ENCODE results near the gene CDH4. TPM values are rescaled to one million over a fixed set of nuclear protein-coding genes. Genes with fewer than 3 reads are reported as not detected.

The CDH4 gene
- total RNA-seq, 2 experiments from 2014 or later: 0.10 to 0.15 TPM

GRCh38 chr20:61724376-61724775 is 472.3 kb downstream of the CDH4 start:
- H3K27ac Mint-ChIP-seq: no peak overlapping the region
- no peak for DNase-seq
- CTCF ChIA-PET: no interaction called here
- intact Hi-C loops (cut with micrococcal nuclease): no loop called here
- peaks cover 11% of the 10 kb centered on the region for H3K4me1 Mint-ChIP-seq (ENCODE audit: low read depth)
- H3K27me3 Mint-ChIP-seq (ENCODE audit: low read depth): no peaks in the 10 kb centered on the region
- H3K4me3 Mint-ChIP-seq: no peak overlapping the region
- H3K36me3 Mint-ChIP-seq (ENCODE audit: low read depth): no peaks in the 10 kb centered on the region
- H3K9me3 Mint-ChIP-seq: no peaks in the 10 kb centered on the region

- Mint-ChIP-seq H3K27ac (no peak overlapping the region), H3K36me3 (ENCODE audit: low read depth) (no peaks in the 10 kb centered on the region), H3K9me3 (no peaks in the 10 kb centered on the region), H3K27me3 (ENCODE audit: low read depth) (no peaks in the 10 kb centered on the region), H3K4me3 (no peak overlapping the region), H3K4me1 (ENCODE audit: low read depth) (peaks cover 3% of the 10 kb centered on the region)
- intact Hi-C loops (cut with micrococcal nuclease): no loop called here
- DNase-seq: no peak
- CTCF ChIA-PET: no interaction called here
Measured at GRCh38 chr20:61725145-61725544, 473.1 kb downstream of the CDH4 start.

- DNase-seq: no peak
- CTCF ChIA-PET: no interaction called here
- intact Hi-C loops (cut with micrococcal nuclease): no loop called here
- Mint-ChIP-seq H3K27me3 (ENCODE audit: low read depth) (no peaks in the 10 kb centered on the region), H3K9me3 (no peaks in the 10 kb centered on the region), H3K27ac (no peak overlapping the region), H3K36me3 (ENCODE audit: low read depth) (no peaks in the 10 kb centered on the region), H3K4me1 (ENCODE audit: low read depth) (peaks cover under 1% of the 10 kb centered on the region), H3K4me3 (no peak overlapping the region)
Measured at GRCh38 chr20:61725966-61726365, 473.9 kb downstream of the CDH4 start.

GRCh38 chr20:61726979-61727378 is 474.9 kb downstream of the CDH4 start:
- H3K4me1 Mint-ChIP-seq (ENCODE audit: low read depth): no peaks in the 10 kb centered on the region
- no peaks in the 10 kb centered on the region for H3K27me3 Mint-ChIP-seq (ENCODE audit: low read depth)
- H3K27ac Mint-ChIP-seq: no peak overlapping the region
- H3K9me3 Mint-ChIP-seq: no peaks in the 10 kb centered on the region
- H3K4me3 Mint-ChIP-seq: no peak overlapping the region
- intact Hi-C loops (cut with micrococcal nuclease): no loop called here
- no peak for DNase-seq
- H3K36me3 Mint-ChIP-seq (ENCODE audit: low read depth): no peaks in the 10 kb centered on the region
- CTCF ChIA-PET: no interaction called here

GRCh38 chr20:61727761-61728160 is 475.7 kb downstream of the CDH4 start:
- no peak for DNase-seq
- no peaks in the 10 kb centered on the region for H3K36me3 Mint-ChIP-seq (ENCODE audit: low read depth)
- no peak overlapping the region for H3K4me3 Mint-ChIP-seq
- no peaks in the 10 kb centered on the region for H3K9me3 Mint-ChIP-seq
- intact Hi-C loops (cut with micrococcal nuclease): no loop called here
- no peaks in the 10 kb centered on the region for H3K27me3 Mint-ChIP-seq (ENCODE audit: low read depth)
- H3K27ac Mint-ChIP-seq: no peak overlapping the region
- H3K4me1 Mint-ChIP-seq (ENCODE audit: low read depth): no peaks in the 10 kb centered on the region
- CTCF ChIA-PET: interaction anchor here (0.7 kb wide), 1 partner anchor 705 kb away, joined by 3 read pairs; no protein-coding TSS in a partner anchor

- no peak overlapping the region for H3K4me3 Mint-ChIP-seq
- no peaks in the 10 kb centered on the region for H3K36me3 Mint-ChIP-seq (ENCODE audit: low read depth)
- H3K27ac Mint-ChIP-seq: no peak overlapping the region
- intact Hi-C loops (cut with micrococcal nuclease): no loop called here
- H3K4me1 Mint-ChIP-seq (ENCODE audit: low read depth): no peaks in the 10 kb centered on the region
- no peaks in the 10 kb centered on the region for H3K27me3 Mint-ChIP-seq (ENCODE audit: low read depth)
- DNase-seq: no peak
- CTCF ChIA-PET: interaction anchor here (0.7 kb wide), 1 partner anchor 706 kb away, joined by 3 read pairs; no protein-coding TSS in a partner anchor
- H3K9me3 Mint-ChIP-seq: no peaks in the 10 kb centered on the region
Measured at GRCh38 chr20:61728326-61728725, 476.3 kb downstream of the CDH4 start.

GRCh38 chr20:61728786-61729770 is 477.0 kb downstream of the CDH4 start:
- Mint-ChIP-seq H3K4me3 (no peak overlapping the region), H3K4me1 (ENCODE audit: low read depth) (no peaks in the 10 kb centered on the region), H3K27ac (no peak overlapping the region), H3K27me3 (ENCODE audit: low read depth) (peaks cover 2% of the 10 kb centered on the region), H3K9me3 (no peaks in the 10 kb centered on the region), H3K36me3 (ENCODE audit: low read depth) (no peaks in the 10 kb centered on the region)
- intact Hi-C loops (cut with micrococcal nuclease): no loop called here
- CTCF ChIA-PET: no interaction called here
- DNase-seq: no peak

GRCh38 chr20:61730631-61731362 is 478.7 kb downstream of the CDH4 start:
- DNase-seq: no peak
- H3K9me3 Mint-ChIP-seq: no peaks in the 10 kb centered on the region
- H3K27me3 Mint-ChIP-seq (ENCODE audit: low read depth): peaks cover 4% of the 10 kb centered on the region
- intact Hi-C loops (cut with micrococcal nuclease): no loop called here
- no peak overlapping the region for H3K27ac Mint-ChIP-seq
- no peak overlapping the region for H3K4me3 Mint-ChIP-seq
- H3K36me3 Mint-ChIP-seq (ENCODE audit: low read depth): no peaks in the 10 kb centered on the region
- H3K4me1 Mint-ChIP-seq (ENCODE audit: low read depth): no peaks in the 10 kb centered on the region
- CTCF ChIA-PET: no interaction called here

GRCh38 chr20:61731363-61732181 is 479.5 kb downstream of the CDH4 start:
- DNase-seq: no peak
- intact Hi-C loops (cut with micrococcal nuclease): no loop called here
- H3K4me3 Mint-ChIP-seq: no peak overlapping the region
- no peaks in the 10 kb centered on the region for H3K4me1 Mint-ChIP-seq (ENCODE audit: low read depth)
- no peaks in the 10 kb centered on the region for H3K36me3 Mint-ChIP-seq (ENCODE audit: low read depth)
- peaks cover 4% of the 10 kb centered on the region for H3K27me3 Mint-ChIP-seq (ENCODE audit: low read depth)
- H3K27ac Mint-ChIP-seq: no peak overlapping the region
- CTCF ChIA-PET: no interaction called here
- no peaks in the 10 kb centered on the region for H3K9me3 Mint-ChIP-seq

GRCh38 chr20:61732511-61733210 is 480.6 kb downstream of the CDH4 start:
- Mint-ChIP-seq H3K27ac (no peak overlapping the region), H3K27me3 (ENCODE audit: low read depth) (peaks cover 5% of the 10 kb centered on the region), H3K4me1 (ENCODE audit: low read depth) (no peaks in the 10 kb centered on the region), H3K4me3 (no peak overlapping the region), H3K9me3 (no peaks in the 10 kb centered on the region), H3K36me3 (ENCODE audit: low read depth) (no peaks in the 10 kb centered on the region)
- CTCF ChIA-PET: no interaction called here
- intact Hi-C loops (cut with micrococcal nuclease): no loop called here
- DNase-seq: no peak

GRCh38 chr20:61733216-61733615 is 481.2 kb downstream of the CDH4 start:
- Mint-ChIP-seq H3K27me3 (ENCODE audit: low read depth) (peaks cover 5% of the 10 kb centered on the region), H3K4me3 (no peak overlapping the region), H3K4me1 (ENCODE audit: low read depth) (no peaks in the 10 kb centered on the region), H3K36me3 (ENCODE audit: low read depth) (no peaks in the 10 kb centered on the region), H3K27ac (no peak overlapping the region), H3K9me3 (no peaks in the 10 kb centered on the region)
- CTCF ChIA-PET: no interaction called here
- no peak for DNase-seq
- intact Hi-C loops (cut with micrococcal nuclease): no loop called here
